Muscle of leg (tissue), 11 donors: ENCODE results near the gene WNT3A. TPM values are rescaled to one million over a fixed set of nuclear protein-coding genes. Genes with fewer than 3 reads are reported as not detected.

ENCODE experiments used
- DNase-seq: peaks from one replicate; pipeline ENCODE4 v3.0.0; 2013
- H3K27ac ChIP-seq: one replicate; pipeline ENCODE4 v1.5.1; 2013; ENCODE audit warnings: mild to moderate bottlenecking, low read length, control low read depth
- H3K27me3 ChIP-seq: one replicate; pipeline ENCODE4 v1.6.1; 2013; ENCODE audit warnings: low read length; ENCODE audit not compliant: control insufficient read depth, insufficient read depth
- H3K36me3 ChIP-seq: one replicate; pipeline ENCODE4 v1.6.1; 2013; ENCODE audit warnings: low read length; ENCODE audit not compliant: control insufficient read depth, insufficient read depth
- H3K4me1 ChIP-seq: one replicate; pipeline ENCODE4 v1.6.1; 2013; ENCODE audit warnings: low read length; ENCODE audit not compliant: control insufficient read depth, insufficient read depth
- H3K4me3 ChIP-seq: one replicate; pipeline ENCODE4 v1.5.1; 2013; ENCODE audit warnings: low read length, control low read depth
- H3K9me3 ChIP-seq: replicated peaks from 2 replicates; pipeline ENCODE4 v1.6.1; 2013; ENCODE audit warnings: low read depth, low read length; ENCODE audit not compliant: control insufficient read depth
- WGBS: methylation state at CpG from one replicate; pipeline ENCODE4 v1.1.5; 2013; ENCODE audit warnings: missing lambda C conversion rate; ENCODE audit not compliant: insufficient coverage; 5-methylcytosine and 5-hydroxymethylcytosine counted together
- polyA plus RNA-seq, 8 donors: library from polyadenylated mRNA; unstranded; fragments of 120-200 nt; gene quantifications; one replicate each; pipeline versions ENCODE4 v1.2.1 to v1.2.3, GENCODE V29; 2013; ENCODE audit warnings: inconsistent platforms in 1 of 8, low replicate concordance in 1 of 8; ENCODE audit not compliant: insufficient read length in 8 of 8, insufficient read depth in 1 of 8
- total RNA-seq: library from RNA; stranded (reverse); fragments of 120-200 nt; gene quantifications from one replicate; pipeline ENCODE4 v1.2.4, GENCODE V29; 2013

WNT3A gene
- total and polyA plus RNA-seq, 9 donors = 0.54 TPM; not detected in 8

DNA sequence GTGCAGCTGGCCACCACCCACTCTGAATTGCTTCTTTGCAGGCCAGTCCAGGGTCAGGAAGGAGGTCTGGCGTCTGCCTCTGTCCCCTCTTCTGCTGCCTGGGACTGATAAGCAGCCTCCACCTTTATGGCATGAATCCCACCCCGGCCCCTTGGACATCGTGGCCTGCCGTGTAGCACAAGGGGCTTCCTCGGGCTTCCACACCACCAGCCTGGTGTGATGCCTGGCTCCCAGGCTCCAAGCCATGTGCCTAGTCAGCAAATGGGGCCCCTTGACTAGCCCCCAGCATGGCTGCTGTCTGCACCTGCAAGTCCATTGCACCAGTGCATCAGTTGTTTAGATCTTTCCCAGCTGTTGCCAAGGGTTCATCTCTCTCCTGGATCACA lies 65.9 kb downstream of the WNT3A start:
- WGBS = 43% methylated on average over 5 of the region's 5 CpGs
- DNase-seq = no peak
- H3K27me3 ChIP-seq = peaks cover 14% of the 10 kb centered on the region
- H3K36me3 ChIP-seq = no peaks in the 10 kb centered on the region
- no peak overlapping the region for H3K27ac ChIP-seq
- H3K4me1 ChIP-seq = peaks cover 10% of the 10 kb centered on the region
- no peaks in the 10 kb centered on the region for H3K9me3 ChIP-seq
- no peak overlapping the region for H3K4me3 ChIP-seq

DNA sequence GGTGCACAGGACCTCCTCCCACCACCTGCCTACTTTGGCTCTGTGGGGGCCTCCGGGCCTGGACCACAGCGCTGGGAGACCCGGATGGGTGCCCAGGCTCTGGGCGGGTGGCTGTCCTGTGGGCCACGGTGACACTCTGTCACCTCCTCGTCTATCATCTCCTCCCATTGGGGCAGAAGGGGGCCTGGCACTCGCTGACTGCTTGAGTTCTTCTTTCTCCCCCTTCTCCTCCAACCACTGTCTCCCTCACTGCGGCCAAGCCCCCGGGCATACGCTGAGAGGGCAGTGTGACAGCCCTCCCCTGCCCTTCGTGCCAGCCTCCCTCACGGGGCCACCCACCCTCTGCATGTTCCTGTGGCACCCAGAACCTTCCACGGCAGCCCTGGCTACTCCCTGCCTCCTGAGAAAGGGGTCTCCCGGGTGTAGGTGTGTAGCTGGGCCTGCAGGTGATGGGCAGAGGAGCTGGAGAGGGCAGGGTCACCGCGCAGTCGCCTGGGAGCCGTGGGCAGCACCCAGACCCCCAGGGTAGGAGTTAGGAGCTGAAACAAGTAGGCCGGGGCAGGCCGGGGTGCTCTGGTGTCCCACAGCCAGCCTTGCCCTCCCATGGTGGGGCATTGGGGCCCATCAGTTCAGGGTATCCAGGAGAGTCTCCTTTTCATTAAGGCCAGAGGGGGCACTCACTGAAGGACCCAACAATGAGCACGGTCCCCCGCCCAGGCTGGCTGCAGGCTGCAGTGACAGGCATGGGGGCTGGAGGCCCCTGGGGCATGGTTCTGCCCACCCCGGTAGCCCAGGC lies 66.5 kb downstream of the WNT3A start:
- H3K4me1 ChIP-seq = peaks cover 10% of the 10 kb centered on the region
- no peak overlapping the region for H3K27ac ChIP-seq
- H3K9me3 ChIP-seq = no peaks in the 10 kb centered on the region
- H3K4me3 ChIP-seq = no peak overlapping the region
- WGBS = 65% methylated on average over 20 of the region's 23 CpGs
- no peaks in the 10 kb centered on the region for H3K36me3 ChIP-seq
- peaks cover 14% of the 10 kb centered on the region for H3K27me3 ChIP-seq
- DNase-seq = no peak

- WGBS = 23% methylated on average over 14 of the region's 16 CpGs
- no peaks in the 10 kb centered on the region for H3K9me3 ChIP-seq
- no peak overlapping the region for H3K4me3 ChIP-seq
- H3K27ac ChIP-seq = no peak overlapping the region
- no peaks in the 10 kb centered on the region for H3K36me3 ChIP-seq
- DNase-seq = no peak
- H3K4me1 ChIP-seq = peaks cover 10% of the 10 kb centered on the region
- peaks cover 11% of the 10 kb centered on the region for H3K27me3 ChIP-seq
These were observed 67.2 kb downstream of the WNT3A start for GRCh38 chr1:228073857-228074545.

DNA sequence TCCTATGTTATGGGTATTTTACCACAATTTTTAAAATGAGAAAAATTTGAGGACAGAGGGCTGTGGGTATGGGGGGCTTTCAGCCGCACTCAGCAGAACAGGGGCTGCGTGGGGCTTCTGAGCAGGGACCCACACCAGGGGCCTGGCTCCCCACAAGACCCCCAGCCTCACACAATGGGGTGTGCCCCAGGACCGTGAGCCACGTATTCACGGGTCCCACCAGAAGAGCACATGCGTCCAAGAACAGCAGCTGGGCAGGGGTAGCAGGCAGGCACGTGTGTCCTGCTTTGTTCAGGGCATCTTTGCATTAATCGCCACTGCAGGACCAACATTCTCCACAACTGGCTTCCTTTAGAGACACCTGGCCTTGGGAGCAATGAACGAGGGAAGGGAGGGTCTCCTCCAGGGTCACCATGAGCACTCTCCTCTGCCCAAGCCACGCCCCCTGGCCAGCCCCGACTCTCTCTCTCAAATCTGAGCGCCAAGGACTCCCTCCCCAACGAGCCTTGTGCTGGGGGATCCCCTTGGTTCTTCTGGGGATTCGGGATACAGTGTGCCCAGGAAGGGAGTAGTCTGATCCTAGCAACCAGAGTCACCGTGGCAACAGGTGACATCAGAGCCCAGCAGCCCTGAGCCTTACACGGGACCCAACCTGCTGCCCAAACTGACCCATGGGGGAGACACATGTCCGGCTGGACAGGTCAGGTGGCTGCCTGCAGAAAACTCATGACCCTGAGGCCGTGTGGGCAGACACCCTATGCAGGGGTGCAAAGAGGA lies 68.3 kb downstream of the WNT3A start:
- peaks cover 11% of the 10 kb centered on the region for H3K27me3 ChIP-seq
- no peaks in the 10 kb centered on the region for H3K9me3 ChIP-seq
- DNase-seq = no peak
- no peaks in the 10 kb centered on the region for H3K36me3 ChIP-seq
- peaks cover 10% of the 10 kb centered on the region for H3K4me1 ChIP-seq
- 40% methylated on average over 9 of the region's 18 CpGs for WGBS
- no peak overlapping the region for H3K27ac ChIP-seq
- H3K4me3 ChIP-seq = no peak overlapping the region

DNA sequence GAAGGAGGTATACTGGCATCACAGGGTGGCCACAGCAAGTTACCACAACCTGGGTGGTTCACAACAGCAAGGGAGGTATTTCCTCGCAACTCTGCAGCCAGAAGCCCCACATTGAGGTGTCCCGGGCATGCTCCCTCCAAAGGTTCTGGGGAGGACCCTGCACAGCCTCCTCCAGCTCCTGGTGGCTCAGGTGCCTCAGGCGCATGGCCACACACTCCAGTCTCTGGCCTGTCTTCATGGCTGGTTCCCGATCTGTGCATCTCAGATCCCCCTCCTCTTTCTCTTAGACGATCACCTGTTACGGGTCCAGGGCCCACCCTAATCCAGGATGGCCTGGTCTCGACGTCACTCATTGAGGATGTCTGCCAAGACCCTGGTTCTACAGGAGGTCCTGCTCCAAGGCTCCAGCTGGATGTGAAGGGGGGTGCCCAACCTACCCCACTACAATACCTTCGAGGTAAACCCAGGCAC lies 69.0 kb downstream of the WNT3A start:
- WGBS = 72% methylated on average over 4 of the region's 9 CpGs
- Histone ChIP-seq H3K27ac (no peak overlapping the region), H3K9me3 (no peaks in the 10 kb centered on the region), H3K36me3 (no peaks in the 10 kb centered on the region), H3K27me3 (peaks cover 8% of the 10 kb centered on the region), H3K4me1 (peaks cover 10% of the 10 kb centered on the region), H3K4me3 (no peak overlapping the region)
- DNase-seq = no peak

DNA sequence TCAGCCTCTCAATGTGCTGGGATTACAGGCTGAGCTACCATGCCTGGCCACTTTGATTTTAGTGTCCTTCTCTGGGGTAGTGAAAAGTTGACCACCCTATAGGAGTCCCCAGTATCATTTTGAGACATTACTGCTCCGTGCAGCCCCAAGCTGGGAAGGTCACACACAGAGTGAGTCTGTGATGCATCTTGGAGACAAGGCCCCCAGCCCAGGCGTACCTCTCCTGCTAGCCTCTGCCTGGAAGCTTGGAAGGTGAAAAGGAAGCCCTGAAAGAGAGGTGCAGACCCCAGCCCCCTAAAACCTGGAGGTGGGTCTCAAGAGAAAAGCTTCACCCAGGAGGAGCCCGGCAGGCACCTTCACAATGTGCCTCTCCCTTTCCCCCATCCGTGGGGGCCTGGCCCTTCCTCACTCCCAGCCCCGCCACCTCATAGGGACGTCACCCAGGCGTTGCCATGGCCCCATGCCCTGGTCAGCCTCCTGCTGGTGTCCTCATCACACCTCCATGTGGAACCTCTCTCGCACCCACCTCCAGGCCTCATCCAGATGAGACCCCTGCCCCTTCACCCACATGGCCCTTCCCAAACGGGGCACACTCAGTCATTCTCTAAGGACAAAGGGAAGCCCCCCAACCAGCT lies 70.1 kb downstream of the WNT3A start:
- WGBS = 65% methylated on average over 8 of the region's 9 CpGs
- H3K4me1 ChIP-seq = peaks cover 18% of the 10 kb centered on the region
- no peak for DNase-seq
- no peaks in the 10 kb centered on the region for H3K9me3 ChIP-seq
- no peak overlapping the region for H3K27ac ChIP-seq
- H3K4me3 ChIP-seq = no peak overlapping the region
- H3K27me3 ChIP-seq = peaks cover 8% of the 10 kb centered on the region
- H3K36me3 ChIP-seq = no peaks in the 10 kb centered on the region

GRCh38 chr1:228077565-228078330 lies 71.0 kb downstream of the WNT3A start:
- H3K4me3 ChIP-seq = no peak overlapping the region
- DNase-seq = no peak
- H3K4me1 ChIP-seq = peaks cover 18% of the 10 kb centered on the region
- H3K27ac ChIP-seq = no peak overlapping the region
- H3K9me3 ChIP-seq = no peaks in the 10 kb centered on the region
- WGBS = 60% methylated on average over 8 of the region's 10 CpGs
- peaks cover 6% of the 10 kb centered on the region for H3K27me3 ChIP-seq
- H3K36me3 ChIP-seq = no peaks in the 10 kb centered on the region

DNA sequence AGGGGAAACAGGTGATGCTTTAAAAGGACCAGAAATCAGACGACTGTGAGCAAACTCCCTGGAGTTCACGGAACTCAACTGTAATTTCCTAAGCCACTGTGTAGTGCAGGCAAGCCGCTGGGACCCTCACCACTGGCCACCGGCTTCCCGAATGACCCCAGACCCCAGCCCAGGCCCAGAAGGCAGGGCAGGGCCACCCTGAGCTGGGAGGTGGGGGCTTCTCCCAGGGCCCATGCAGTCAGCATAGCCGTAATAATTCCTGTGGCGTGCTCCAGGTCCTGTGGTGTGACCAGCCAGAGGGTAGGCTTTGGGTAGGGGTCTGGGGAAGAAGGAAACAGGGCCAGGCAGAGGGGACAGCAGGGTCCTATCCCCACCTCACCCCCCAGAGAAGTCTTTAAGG lies 72.2 kb downstream of the WNT3A start:
- Histone ChIP-seq H3K4me3 (no peak overlapping the region), H3K9me3 (no peaks in the 10 kb centered on the region), H3K27ac (no peak overlapping the region), H3K27me3 (peaks cover 3% of the 10 kb centered on the region), H3K4me1 (peaks cover 15% of the 10 kb centered on the region), H3K36me3 (no peaks in the 10 kb centered on the region)
- no peak for DNase-seq
- WGBS = 87% methylated on average over 5 of the region's 7 CpGs

DNA sequence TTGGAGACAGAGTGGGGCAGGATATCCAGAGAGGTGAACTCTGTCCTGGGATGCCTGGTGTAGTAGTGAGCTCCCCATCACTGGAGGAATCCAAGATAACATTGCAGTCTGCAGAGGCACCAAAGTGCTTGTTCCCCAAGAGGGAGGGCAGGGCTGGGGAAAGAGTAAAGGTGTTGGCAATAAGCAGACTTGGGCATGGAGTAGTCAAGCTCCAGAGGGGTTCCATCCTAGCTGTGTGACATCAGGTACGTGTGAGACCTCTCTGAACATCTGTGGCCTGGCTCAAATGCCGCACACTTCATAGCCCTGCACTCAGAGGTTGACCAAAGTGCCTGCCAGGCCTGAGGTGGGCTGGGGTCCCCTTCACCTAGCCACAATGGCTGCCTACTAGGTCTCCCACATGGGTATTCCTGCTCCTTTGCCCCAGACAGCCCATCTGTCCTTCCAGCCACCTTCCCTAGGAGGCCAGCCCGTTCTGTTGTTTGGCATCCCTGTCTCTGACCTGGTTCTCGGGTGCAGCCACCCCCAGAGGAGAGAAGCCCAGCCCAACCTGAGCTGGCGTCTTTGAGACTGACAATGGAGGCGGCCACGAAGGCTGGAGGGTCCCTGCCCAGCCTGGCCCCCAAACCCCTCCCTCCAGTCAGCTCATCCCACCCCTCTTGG lies 72.9 kb downstream of the WNT3A start:
- Histone ChIP-seq H3K27me3 (peaks cover 3% of the 10 kb centered on the region), H3K9me3 (no peaks in the 10 kb centered on the region), H3K4me1 (peaks cover 18% of the 10 kb centered on the region), H3K27ac (no peak overlapping the region), H3K4me3 (no peak overlapping the region), H3K36me3 (no peaks in the 10 kb centered on the region)
- DNase-seq = no peak
- 81% methylated on average over 5 of the region's 7 CpGs for WGBS
